Measurements from ENCODE around the gene PARVB. TPM values are rescaled to one million over a fixed set of nuclear protein-coding genes. Genes with fewer than 3 reads are reported as not detected.
A peak's percentile ranks its signal among the peaks of the same experiment; 100 is the strongest.

The PARVB gene
- total and polyA plus RNA-seq, 2 donors (not counting 1 experiment from before 2014, with no cell fraction given): 12.1 to 47.3 TPM

GRCh38 chr22:44209343-44209742, 185.2 kb downstream of the PARVB start:
- no peak overlapping the region for H3K4me2 ChIP-seq (ENCODE audit: extremely low read depth, insufficient read depth, low read length)
- H4K20me1 ChIP-seq (ENCODE audit: control insufficient read depth, extremely low read depth, insufficient read depth, low read length): no peaks in the 10 kb centered on the region
- H3K36me3 ChIP-seq (ENCODE audit: control insufficient read depth, insufficient read depth, low read length): no peaks in the 10 kb centered on the region

GRCh38 chr22:44210722-44211121, 186.6 kb downstream of the PARVB start:
- H3K4me1 ChIP-seq (ENCODE audit: control insufficient read depth, extremely low read depth, insufficient read depth, low read length): no peaks in the 10 kb centered on the region
- no peak overlapping the region for H3K27ac ChIP-seq (ENCODE audit: insufficient read depth, low read length)
- no peak overlapping the region for H2AFZ ChIP-seq (ENCODE audit: low read length)
- no peak overlapping the region for H3K9ac ChIP-seq (ENCODE audit: insufficient read depth, low read length)
- peaks cover 4% of the 10 kb centered on the region for H3K27me3 ChIP-seq (ENCODE audit: control insufficient read depth, insufficient read depth, low read length)
- no peak for TF ChIP-seq EZH2 (IDR thresholded peaks at IDR 0.05; ENCODE audit: low read length, missing control alignments)
- TF ChIP-seq CTCF (conservative IDR thresholded peaks at IDR 0.05 in 1 of 2, IDR thresholded peaks at IDR 0.05 in 1 of 2; ENCODE audit: low read depth in 1 of 2, low read length in 2 of 2): no peak
- no peaks in the 10 kb centered on the region for H3K9me3 ChIP-seq (ENCODE audit: control insufficient read depth, insufficient read depth, low read depth, low read length)
- no peak overlapping the region for H3K4me3 ChIP-seq (replicated peaks in 1 of 4; ENCODE audit: control extremely low read depth in 1 of 4, insufficient read depth in 1 of 4, low read depth in 3 of 4, low read length in 4 of 4)
- peak; percentile 73 to 76 for DNase-seq (ENCODE audit: low read depth in 2 of 2)
- no peaks in the 10 kb centered on the region for H4K20me1 ChIP-seq (ENCODE audit: control insufficient read depth, extremely low read depth, insufficient read depth, low read length)
- no peak overlapping the region for H3K4me2 ChIP-seq (ENCODE audit: extremely low read depth, insufficient read depth, low read length)
- no peaks in the 10 kb centered on the region for H3K36me3 ChIP-seq (ENCODE audit: control insufficient read depth, insufficient read depth, low read length)
- no peaks in the 10 kb centered on the region for H3K79me2 ChIP-seq (ENCODE audit: control insufficient read depth, insufficient read depth, low read length)

More at GRCh38 chr22:44209343-44209742, 185.2 kb downstream of the PARVB start:
- H2AFZ ChIP-seq (ENCODE audit: low read length): no peak overlapping the region
- H3K4me3 ChIP-seq (replicated peaks in 1 of 4; ENCODE audit: control extremely low read depth in 1 of 4, insufficient read depth in 1 of 4, low read depth in 3 of 4, low read length in 4 of 4): no peak overlapping the region
- no peak overlapping the region for H3K9ac ChIP-seq (ENCODE audit: insufficient read depth, low read length)
- H3K27me3 ChIP-seq (ENCODE audit: control insufficient read depth, insufficient read depth, low read length): peaks cover 4% of the 10 kb centered on the region
- no peak for DNase-seq (ENCODE audit: low read depth in 2 of 2)
- H3K4me1 ChIP-seq (ENCODE audit: control insufficient read depth, extremely low read depth, insufficient read depth, low read length): no peaks in the 10 kb centered on the region
- TF ChIP-seq CTCF (conservative IDR thresholded peaks at IDR 0.05 in 1 of 2, IDR thresholded peaks at IDR 0.05 in 1 of 2; ENCODE audit: low read depth in 1 of 2, low read length in 2 of 2): no peak
- TF ChIP-seq EZH2 (IDR thresholded peaks at IDR 0.05; ENCODE audit: low read length, missing control alignments): no peak
- no peak overlapping the region for H3K27ac ChIP-seq (ENCODE audit: insufficient read depth, low read length)
- no peaks in the 10 kb centered on the region for H3K79me2 ChIP-seq (ENCODE audit: control insufficient read depth, insufficient read depth, low read length)
- H3K9me3 ChIP-seq (ENCODE audit: control insufficient read depth, insufficient read depth, low read depth, low read length): no peaks in the 10 kb centered on the region

- Histone ChIP-seq H3K79me2 (ENCODE audit: control insufficient read depth, insufficient read depth, low read length) (no peaks in the 10 kb centered on the region), H3K9ac (ENCODE audit: insufficient read depth, low read length) (no peak overlapping the region), H3K4me1 (ENCODE audit: control insufficient read depth, extremely low read depth, insufficient read depth, low read length) (no peaks in the 10 kb centered on the region), H3K27me3 (ENCODE audit: control insufficient read depth, insufficient read depth, low read length) (peaks cover 4% of the 10 kb centered on the region), H3K27ac (ENCODE audit: insufficient read depth, low read length) (no peak overlapping the region), H3K4me3 (replicated peaks in 1 of 4; ENCODE audit: control extremely low read depth in 1 of 4, insufficient read depth in 1 of 4, low read depth in 3 of 4, low read length in 4 of 4) (no peak overlapping the region), H3K9me3 (ENCODE audit: control insufficient read depth, insufficient read depth, low read depth, low read length) (no peaks in the 10 kb centered on the region), H3K4me2 (ENCODE audit: extremely low read depth, insufficient read depth, low read length) (no peak overlapping the region), H4K20me1 (ENCODE audit: control insufficient read depth, extremely low read depth, insufficient read depth, low read length) (no peaks in the 10 kb centered on the region), H3K36me3 (ENCODE audit: control insufficient read depth, insufficient read depth, low read length) (no peaks in the 10 kb centered on the region), H2AFZ (ENCODE audit: low read length) (no peak overlapping the region)
- DNase-seq (ENCODE audit: low read depth in 2 of 2): peak in 1 of 2 donors; percentile 49
- TF ChIP-seq EZH2 (IDR thresholded peaks at IDR 0.05; ENCODE audit: low read length, missing control alignments): no peak
These were observed 187.3 kb downstream of the PARVB start for GRCh38 chr22:44211256-44211945.
